IMR-90 (cell line): ENCODE measurements around the gene FKBP4. TPM values are rescaled to one million over a fixed set of nuclear protein-coding genes. Genes with fewer than 3 reads are reported as not detected.
A peak's percentile ranks its signal among the peaks of the same experiment; 100 is the strongest.

Experiments used
- ATAC-seq: fragments of 200-7000 bp; cut with Tn5 transposase; 2 replicates; pipeline ENCODE4 v1.9.1; 2020; ENCODE audit warnings: low read depth, mild to moderate bottlenecking, moderate library complexity
- BruUV-seq: library from RNA; stranded (reverse); fragments of 400-500 nt; replicated peaks from 2 replicates; lab custom pipeline; 2021; lab: Mats Ljungman, UMichigan
- CTCF ChIA-PET: fragments of 300-600 bp; formaldehyde crosslinking; extraction: SDS; loops from one replicate; lab custom pipeline; 2021; ENCODE audit warnings: antibody characterized with exemption; lab: Yijun Ruan, JAX
- POLR2A ChIA-PET: fragments of 300-600 bp; sonication (Branson Sonifier 250); formaldehyde crosslinking; loops from one replicate; lab custom pipeline; 2022; ENCODE audit warnings: antibody characterized with exemption; ENCODE audit not compliant: unreplicated experiment; lab: Charles Lee
- DNase-seq: peaks from one replicate; pipeline ENCODE4 v3.0.0; 2013
- H2AFZ ChIP-seq: replicated peaks from 2 replicates; pipeline ENCODE3; 2013; ENCODE audit warnings: low read length, mild to moderate bottlenecking; ENCODE audit not compliant: poor library complexity
- H2AK5ac ChIP-seq: 2 replicates; pipeline ENCODE4 v1.6.1; 2013; ENCODE audit warnings: low read depth, low read length, inconsistent platforms
- H2AK9ac ChIP-seq: replicated peaks from 2 replicates; pipeline ENCODE3; 2013; ENCODE audit warnings: mild to moderate bottlenecking, low read depth, low read length, moderate library complexity; ENCODE audit not compliant: poor library complexity
- H2BK120ac ChIP-seq: 2 replicates; pipeline ENCODE4 v1.6.1; 2013; ENCODE audit warnings: low read depth, low read length, inconsistent platforms
- H2BK15ac ChIP-seq: 3 replicates; pipeline ENCODE4 v1.6.1; 2013; ENCODE audit warnings: low read depth, low read length, inconsistent platforms
- H2BK20ac ChIP-seq: 2 replicates; pipeline ENCODE4 v1.6.1; 2013; ENCODE audit warnings: low read depth, mild to moderate bottlenecking, inconsistent platforms, low read length, moderate library complexity
- H2BK5ac ChIP-seq: 2 replicates; pipeline ENCODE4 v1.6.1; 2013; ENCODE audit warnings: mild to moderate bottlenecking, low read depth, low read length, inconsistent platforms; ENCODE audit not compliant: poor library complexity, severe bottlenecking
- H3K14ac ChIP-seq: replicated peaks from 2 replicates; pipeline ENCODE4 v1.6.1; 2013; ENCODE audit warnings: low read depth, low read length, inconsistent platforms
- H3K18ac ChIP-seq: 2 replicates; pipeline ENCODE4 v1.6.1; 2013; ENCODE audit warnings: low read depth, low read length, control low read depth
- H3K23ac ChIP-seq: 2 replicates; pipeline ENCODE4 v1.6.1; 2013; ENCODE audit warnings: low read depth, low read length, inconsistent platforms
- H3K27ac ChIP-seq: 2 replicates; pipeline ENCODE4 v1.5.1; 2013; ENCODE audit warnings: mild to moderate bottlenecking, control low read depth, low read length; ENCODE audit not compliant: insufficient read depth
- H3K27me3 ChIP-seq: 2 replicates; pipeline ENCODE4 v1.6.1; 2013; ENCODE audit warnings: low read length; ENCODE audit not compliant: control insufficient read depth, insufficient read depth
- H3K36me3 ChIP-seq: 2 replicates; pipeline ENCODE4 v1.6.1; 2013; ENCODE audit warnings: low read length, mixed read lengths; ENCODE audit not compliant: control insufficient read depth, insufficient read depth
- H3K4ac ChIP-seq: 2 replicates; pipeline ENCODE4 v1.6.1; 2013; ENCODE audit warnings: low read depth, low read length, inconsistent platforms
- H3K4me1 ChIP-seq: 2 replicates; pipeline ENCODE4 v1.6.1; 2013; ENCODE audit warnings: low read length, mixed read lengths; ENCODE audit not compliant: control insufficient read depth, insufficient read depth
- H3K4me2 ChIP-seq: 2 replicates; pipeline ENCODE4 v1.6.1; 2013; ENCODE audit warnings: low read depth, mild to moderate bottlenecking, control low read depth, low read length, moderate library complexity
- H3K4me3 ChIP-seq: 2 replicates; pipeline ENCODE4 v1.5.1; 2013; ENCODE audit warnings: low read depth, mild to moderate bottlenecking, control low read depth, low read length, moderate library complexity; ENCODE audit not compliant: insufficient read depth
- H3K56ac ChIP-seq: 2 replicates; pipeline ENCODE4 v1.6.1; 2013; ENCODE audit warnings: low read length, inconsistent platforms; ENCODE audit not compliant: insufficient read depth; ENCODE audit errors: extremely low read depth
- H3K79me1 ChIP-seq, 2 experiments: 2 replicates each; pipeline ENCODE4 v1.6.1; 2013; ENCODE audit warnings: low read length in 2 of 2, inconsistent platforms in 1 of 2, low read depth in 1 of 2
- H3K9ac ChIP-seq: 2 replicates; pipeline ENCODE4 v1.6.1; 2013; ENCODE audit warnings: low read depth, low read length, control low read depth
- H3K9me1 ChIP-seq: 2 replicates; pipeline ENCODE4 v1.6.1; 2013; ENCODE audit warnings: low read length, inconsistent platforms; ENCODE audit not compliant: insufficient read depth
- H3K9me3 ChIP-seq: 2 replicates; pipeline ENCODE4 v1.6.1; 2013; ENCODE audit warnings: low read length; ENCODE audit not compliant: control insufficient read depth, insufficient read depth
- H4K20me1 ChIP-seq: 2 replicates; pipeline ENCODE4 v1.6.1; 2013; ENCODE audit warnings: low read length, inconsistent platforms; ENCODE audit not compliant: insufficient read depth
- H4K5ac ChIP-seq: 2 replicates; pipeline ENCODE4 v1.6.1; 2013; ENCODE audit warnings: mild to moderate bottlenecking, low read depth, low read length, control low read depth
- H4K8ac ChIP-seq, 2 experiments: 2 replicates each; pipeline ENCODE4 v1.6.1; 2013; ENCODE audit warnings: low read depth in 2 of 2, low read length in 2 of 2, control low read depth in 1 of 2, inconsistent platforms in 1 of 2
- H4K91ac ChIP-seq: 2 replicates; pipeline ENCODE4 v1.6.1; 2013; ENCODE audit warnings: low read depth, low read length, inconsistent platforms; ENCODE audit not compliant: insufficient read depth
- CTCF ChIP-seq: conservative IDR thresholded peaks from 2 replicates; pipeline ENCODE4 v1.5.1; 2012; ENCODE audit warnings: mild to moderate bottlenecking, low read depth, low read length, improper control_type of control experiment
- MXI1 ChIP-seq: IDR thresholded peaks from 2 replicates; pipeline ENCODE4 v1.6.1; 2012; ENCODE audit warnings: low read depth, mild to moderate bottlenecking, low read length, moderate library complexity, borderline replicate concordance
- WGBS, 2 experiments: methylation state at CpG; one replicate each; pipeline versions ENCODE4 v1.1.5 to v1.1.7; 2013; ENCODE audit warnings: missing lambda C conversion rate in 2 of 2; ENCODE audit not compliant: insufficient read length in 1 of 2; ENCODE audit errors: extremely low coverage in 2 of 2; 5-methylcytosine and 5-hydroxymethylcytosine counted together
- dilution Hi-C: fragments of 300-500 bp; cut with HindIII; formaldehyde crosslinking; loops from one replicate; pipeline ENCODE4 v1.14.3; 2018; ENCODE audit warnings: low sequenced_read_pairs; ENCODE audit not compliant: unreplicated experiment
- in situ Hi-C: fragments of 300-500 bp; cut with MboI; formaldehyde crosslinking; loops from 3 replicates; pipeline ENCODE4 v1.14.3; 2019; ENCODE audit warnings: low sequenced_read_pairs, inconsistent platforms, mixed read lengths
- intact Hi-C: fragments of 100-400 bp; cut with micrococcal nuclease; formaldehyde crosslinking; loops from 2 replicates; pipeline ENCODE4 v1.10.0; 2022
- polyA plus RNA-seq, 3 experiments: library from polyadenylated mRNA; depleted of rRNA; stranded (reverse); fragments of >200 nt; gene quantifications; 2 replicates each; pipeline ENCODE4 v1.2.3, GENCODE V29; 2012; ENCODE audit warnings: low replicate concordance in 1 of 3
- total RNA-seq: library from RNA; depleted of rRNA; stranded (reverse); fragments of >200 nt; gene quantifications from 2 replicates; pipeline ENCODE4 v1.2.3, GENCODE V29; 2012

FKBP4 gene
- total and polyA plus RNA-seq, 2 of the 4 experiments (the other 2 are of a cell fraction): 35.7 to 36.0 TPM

GRCh38 chr12:2797721-2798418, 3.1 kb downstream of the FKBP4 start:
- TF ChIP-seq CTCF (0 out of 2 replicates have a peak, but pooled peaks have one; percentile 14), MXI1 (no peak)
- ChIA-PET POLR2A (no interaction called here), CTCF (no interaction called here)
- no peak overlapping the region for H2BK15ac ChIP-seq
- no peak overlapping the region for H3K23ac ChIP-seq
- no peak overlapping the region for H4K5ac ChIP-seq
- H3K4me1 ChIP-seq: peaks cover 4% of the 10 kb centered on the region; the same call in 1 of the 2 replicates
- no peak overlapping the region for H2BK120ac ChIP-seq
- H3K27me3 ChIP-seq: no peaks in the 10 kb centered on the region
- 100% methylated on average over 1 of the region's 7 CpGs; no CpG with 5 or more reads in 1 of the 2 experiments for WGBS, 2 experiments
- H3K18ac ChIP-seq: no peak overlapping the region
- no peak overlapping the region for H4K8ac ChIP-seq
- H3K9ac ChIP-seq: no peak overlapping the region
- DNase-seq (no peak), ATAC-seq (no peak)
- no peak overlapping the region for H2AK9ac ChIP-seq
- no peak overlapping the region for H3K4me3 ChIP-seq
- H3K79me1 ChIP-seq: peaks cover 33 to 46% of the 10 kb centered on the region in 2 experiments
- H3K9me3 ChIP-seq: no peaks in the 10 kb centered on the region
- no peak overlapping the region for H3K4ac ChIP-seq
- in situ Hi-C loops: no loop called here
- no peak overlapping the region for H3K27ac ChIP-seq
- dilution Hi-C loops: no loop called here
- no peak overlapping the region for H2BK5ac ChIP-seq
- H2AFZ ChIP-seq: no peak overlapping the region
- H2AK5ac ChIP-seq: no peak overlapping the region
- intact Hi-C loops: no loop called here
- no peak overlapping the region for H3K4me2 ChIP-seq
- H3K14ac ChIP-seq: no peak overlapping the region
- no peak overlapping the region for H3K56ac ChIP-seq
- H2BK20ac ChIP-seq: no peak overlapping the region
- H3K9me1 ChIP-seq: peaks cover 8% of the 10 kb centered on the region; the same call in 1 of the 2 replicates
- H4K91ac ChIP-seq: no peak overlapping the region
- peaks cover 21% of the 10 kb centered on the region; the same call in 1 of the 2 replicates for H4K20me1 ChIP-seq
- no TSS peak for BruUV-seq
- peaks cover 39% of the 10 kb centered on the region for H3K36me3 ChIP-seq
